ENCODE data around the gene TLK1.
"Not testable (repeated sequence)": the region's sequence is repeated elsewhere in the genome, so short reads cannot be mapped to it uniquely, and the experiment has no call there.

Gene TLK1

GRCh38 chr2:171076422-171076821 is 84.3 kb downstream of the TLK1 start:
- not testable (repeated sequence) for DNase-seq

GRCh38 chr2:171072164-171072563 is 88.5 kb downstream of the TLK1 start:
- DNase-seq, result no peak

- no peak for DNase-seq
These were observed 91.3 kb downstream of the TLK1 start for GRCh38 chr2:171069286-171069956.

- DNase-seq, result no peak
These were observed 94.6 kb downstream of the TLK1 start for GRCh38 chr2:171066110-171066509.

- DNase-seq, result no peak
These were observed 103.1 kb downstream of the TLK1 start for GRCh38 chr2:171057575-171057974.

- no peak for DNase-seq
These were observed 104.4 kb downstream of the TLK1 start for GRCh38 chr2:171056307-171056706.

- DNase-seq, result no peak
These were observed 111.0 kb downstream of the TLK1 start for GRCh38 chr2:171049691-171050090.

- no peak for DNase-seq
These were observed 114.6 kb downstream of the TLK1 start for GRCh38 chr2:171046048-171046560.

GRCh38 chr2:171044416-171044815 is 116.3 kb downstream of the TLK1 start:
- no peak for DNase-seq

- DNase-seq, result no peak
These were observed 118.3 kb downstream of the TLK1 start for GRCh38 chr2:171042253-171042969.

GRCh38 chr2:171036532-171036931 is 124.2 kb downstream of the TLK1 start:
- DNase-seq, result no peak

- DNase-seq, result no peak
These were observed 126.4 kb downstream of the TLK1 start for GRCh38 chr2:171034315-171034714.

GRCh38 chr2:171025214-171025613 is 135.5 kb downstream of the TLK1 start:
- no peak for DNase-seq

- no peak for DNase-seq
These were observed 142.2 kb downstream of the TLK1 start for GRCh38 chr2:171018522-171018921.

- DNase-seq, result no peak
These were observed 144.6 kb downstream of the TLK1 start for GRCh38 chr2:171016125-171016524.

- no peak for DNase-seq
These were observed 146.8 kb downstream of the TLK1 start for GRCh38 chr2:171013851-171014250.

- no peak for DNase-seq
These were observed 151.3 kb downstream of the TLK1 start for GRCh38 chr2:171009386-171009785.

- DNase-seq, result no peak
These were observed 152.0 kb downstream of the TLK1 start for GRCh38 chr2:171008550-171009205.

- no peak for DNase-seq
These were observed 155.9 kb downstream of the TLK1 start for GRCh38 chr2:171004833-171005232.

GRCh38 chr2:171004363-171004762 is 156.3 kb downstream of the TLK1 start:
- no peak for DNase-seq

GRCh38 chr2:170999654-171000053 is 161.0 kb downstream of the TLK1 start:
- DNase-seq, result no peak

GRCh38 chr2:170997893-170998597 is 162.6 kb downstream of the TLK1 start:
- no peak for DNase-seq

- DNase-seq, result no peak
These were observed 164.4 kb downstream of the TLK1 start for GRCh38 chr2:170996316-170996715.
